ENCODE measurements around the gene WDR73. TPM values are rescaled to one million over a fixed set of nuclear protein-coding genes. Genes with fewer than 3 reads are reported as not detected.
A peak's percentile ranks its signal among the peaks of the same experiment; 100 is the strongest.
"Not testable (repeated sequence)": the region's sequence is repeated elsewhere in the genome, so short reads cannot be mapped to it uniquely, and the experiment has no call there.

Gene WDR73
- total and polyA plus RNA-seq, 9 of the 15 experiments (the other 6 are each of a cell fraction or from before 2014, with no cell fraction given) = 9.2 to 25.4 (median 21.7) TPM

GRCh38 chr15:84689858-84690257, 35.8 kb upstream of the WDR73 start:
- no peaks in the 10 kb centered on the region for H4K20me1 ChIP-seq (replicated peaks; ENCODE audit: control insufficient read depth, insufficient read depth, low read length)
- WGBS (ENCODE audit: insufficient coverage, low coverage, missing lambda C conversion rate) = 81% methylated on average over 4 of the region's 4 CpGs
- no peak overlapping the region for H3K4me3 ChIP-seq
- no peaks in the 10 kb centered on the region for H3K27me3 ChIP-seq (ENCODE audit: control insufficient read depth in 2 of 2, insufficient read depth in 2 of 2, low read length in 2 of 2)
- no peak overlapping the region for H3K9ac ChIP-seq (ENCODE audit: insufficient read depth in 1 of 2, low read depth in 2 of 2, low read length in 2 of 2)
- peaks cover 68% of the 10 kb centered on the region for H3K36me3 ChIP-seq (ENCODE audit: control insufficient read depth, insufficient read depth, low read length)
- ChIA-PET POLR2A (no interaction called here), CTCF (ENCODE audit: low intra/inter-chr PET ratio) (no interaction called here)
- no peak overlapping the region for H3K27ac ChIP-seq (ENCODE audit: extremely low read depth, low read depth, low read length)
- H3K79me2 ChIP-seq (ENCODE audit: control insufficient read depth, insufficient read depth, low read length) = peaks cover 49% of the 10 kb centered on the region
- no peak for FAIRE-seq
- intact Hi-C loops (cut with micrococcal nuclease) = no loop called here
- peak; percentile 96 for TF ChIP-seq ZNF121 (CRISPR knock-in tag; conservative IDR thresholded peaks at IDR 0.05)
- no peak for TF ChIP-seq TAF9B (IDR thresholded peaks at IDR 0.05; ENCODE audit: partially characterized antibody)
- no peak for DNase-seq (ENCODE audit: extremely low read depth in 1 of 4, low spot score in 3 of 4)
- in situ Hi-C loops (cut with MboI) = no loop called here
- no TSS peak for BruUV-seq (replicated peaks)
- no peak for ATAC-seq
- peaks cover 0 to 3% of the 10 kb centered on the region in 2 experiments; a peak in 1 of 5 replicates for H3K4me1 ChIP-seq (replicated peaks in 1 of 2; ENCODE audit: control insufficient read depth in 2 of 2, insufficient read depth in 2 of 2, low read length in 2 of 2)
- no peak overlapping the region for H3K4me2 ChIP-seq (ENCODE audit: insufficient read depth, low read length)
- no peaks in the 10 kb centered on the region for H3K9me1 ChIP-seq (ENCODE audit: control insufficient read depth, insufficient read depth, low read length)
- no peak overlapping the region for H2AFZ ChIP-seq (ENCODE audit: low read depth, low read length)
- no peaks in the 10 kb centered on the region for H3K9me3 ChIP-seq (replicated peaks; ENCODE audit: control insufficient read depth, insufficient read depth, low read depth, low read length)

- CTCF ChIA-PET (ENCODE audit: low intra/inter-chr PET ratio); H3K9me3 ChIP-seq (replicated peaks; ENCODE audit: control insufficient read depth, insufficient read depth, low read depth, low read length); POLR2A ChIA-PET; H3K4me3 ChIP-seq; intact Hi-C loops (cut with micrococcal nuclease); H2AFZ ChIP-seq (ENCODE audit: low read depth, low read length); H3K27ac ChIP-seq (ENCODE audit: extremely low read depth, low read depth, low read length); FAIRE-seq; ATAC-seq; BruUV-seq (replicated peaks); in situ Hi-C loops (cut with MboI); H3K9me1 ChIP-seq (ENCODE audit: control insufficient read depth, insufficient read depth, low read length); H3K9ac ChIP-seq (ENCODE audit: insufficient read depth in 1 of 2, low read depth in 2 of 2, low read length in 2 of 2); H4K20me1 ChIP-seq (replicated peaks; ENCODE audit: control insufficient read depth, insufficient read depth, low read length); H3K27me3 ChIP-seq (ENCODE audit: control insufficient read depth in 2 of 2, insufficient read depth in 2 of 2, low read length in 2 of 2); H3K4me1 ChIP-seq (replicated peaks in 1 of 2; ENCODE audit: control insufficient read depth in 2 of 2, insufficient read depth in 2 of 2, low read length in 2 of 2); H3K4me2 ChIP-seq (ENCODE audit: insufficient read depth, low read length); DNase-seq (ENCODE audit: extremely low read depth in 1 of 4, low spot score in 3 of 4): not testable (repeated sequence)
- peaks cover 19% of the 10 kb centered on the region for H3K79me2 ChIP-seq (ENCODE audit: control insufficient read depth, insufficient read depth, low read length)
- H3K36me3 ChIP-seq (ENCODE audit: control insufficient read depth, insufficient read depth, low read length) = peaks cover 88% of the 10 kb centered on the region
- 92% methylated on average over 7 of the region's 7 CpGs for WGBS (ENCODE audit: insufficient coverage, low coverage, missing lambda C conversion rate)
Measured at GRCh38 chr15:84686446-84686845, 32.4 kb upstream of the WDR73 start.
